Measurements from ENCODE around the gene SPEF2. TPM values are rescaled to one million over a fixed set of nuclear protein-coding genes. Genes with fewer than 3 reads are reported as not detected.

The SPEF2 gene
- total and polyA plus RNA-seq, 9 of the 15 experiments (the other 6 are each of a cell fraction or from before 2014, with no cell fraction given) = 0.11 to 0.62 (median 0.20) TPM; not detected in 2

- intact Hi-C loops (cut with micrococcal nuclease) = no loop called here
- no TSS peak for BruUV-seq (replicated peaks)
- ChIA-PET CTCF (ENCODE audit: low intra/inter-chr PET ratio) (no interaction called here), POLR2A (interaction anchor here (1.0 kb wide), 1 partner anchor 10 kb away, joined by 4 read pairs; no protein-coding TSS in a partner anchor)
- in situ Hi-C loops (cut with MboI) = no loop called here
- no peaks in the 10 kb centered on the region for H3K9me1 ChIP-seq (ENCODE audit: control insufficient read depth, insufficient read depth, low read length)
- no peaks in the 10 kb centered on the region for H3K79me2 ChIP-seq (ENCODE audit: control insufficient read depth, insufficient read depth, low read length)
- no peak overlapping the region for H3K4me2 ChIP-seq (ENCODE audit: insufficient read depth, low read length)
- FAIRE-seq = no peak
- ATAC-seq = no peak
- H4K20me1 ChIP-seq (replicated peaks; ENCODE audit: control insufficient read depth, insufficient read depth, low read length) = no peaks in the 10 kb centered on the region
- WGBS (ENCODE audit: insufficient coverage, low coverage, missing lambda C conversion rate) = 0% methylated on average over 8 of the region's 8 CpGs
- 0 out of 5 replicates have a peak, but pooled peaks cover 0 to 2% of the 10 kb centered on the region in 2 experiments for H3K27me3 ChIP-seq (ENCODE audit: control insufficient read depth in 2 of 2, insufficient read depth in 2 of 2, low read length in 2 of 2)
- H3K4me1 ChIP-seq (replicated peaks in 1 of 2; ENCODE audit: control insufficient read depth in 2 of 2, insufficient read depth in 2 of 2, low read length in 2 of 2) = no peaks in the 10 kb centered on the region
- H3K9me3 ChIP-seq (replicated peaks; ENCODE audit: control insufficient read depth, insufficient read depth, low read depth, low read length) = no peaks in the 10 kb centered on the region
- no peak overlapping the region for H2AFZ ChIP-seq (ENCODE audit: low read depth, low read length)
- H3K36me3 ChIP-seq (ENCODE audit: control insufficient read depth, insufficient read depth, low read length) = no peaks in the 10 kb centered on the region
- no peak overlapping the region for H3K27ac ChIP-seq (ENCODE audit: extremely low read depth, low read depth, low read length)
- H3K4me3 ChIP-seq = no peak overlapping the region
- H3K9ac ChIP-seq (ENCODE audit: insufficient read depth in 1 of 2, low read depth in 2 of 2, low read length in 2 of 2) = no peak overlapping the region
- no peak for DNase-seq (ENCODE audit: extremely low read depth in 1 of 4, low spot score in 3 of 4)
- TF ChIP-seq SIN3A (IDR thresholded peaks at IDR 0.05; ENCODE audit: borderline replicate concordance in 2 of 2, control insufficient read depth in 1 of 2, low read depth in 2 of 2, low read length in 2 of 2) = no peak
- TF ChIP-seq ETV5 (CRISPR knock-in tag; IDR thresholded peaks at IDR 0.05; ENCODE audit: low read depth) = no peak
- no peak for TF ChIP-seq U2AF2 (optimal IDR thresholded peaks at IDR 0.05; ENCODE audit: low read depth, low read length)
- no peak for TF ChIP-seq SRSF3 (IDR thresholded peaks at IDR 0.05; ENCODE audit: insufficient read depth, low read length)
- no peak for TF ChIP-seq NR2C1 (IDR thresholded peaks at IDR 0.05)
- TF ChIP-seq NR2C1 (tag; IDR thresholded peaks at IDR 0.05) = no peak
- TF ChIP-seq ZNF766 (CRISPR knock-in tag; conservative IDR thresholded peaks at IDR 0.05) = no peak
- no peak for TF ChIP-seq KLF6 (CRISPR knock-in tag; IDR thresholded peaks at IDR 0.05; ENCODE audit: borderline replicate concordance)
- TF ChIP-seq TAF1 (IDR thresholded peaks at IDR 0.05; ENCODE audit: control insufficient read depth, extremely low read depth, insufficient read depth, low read length, severe bottlenecking) = no peak
- no peak for TF ChIP-seq THRAP3 (IDR thresholded peaks at IDR 0.05; ENCODE audit: borderline replicate concordance)
- TF ChIP-seq MAFG (tag; conservative IDR thresholded peaks at IDR 0.05) = no peak
- TF ChIP-seq RBM34 (IDR thresholded peaks at IDR 0.05; ENCODE audit: borderline replicate concordance, insufficient read depth, low read length) = no peak
- TF ChIP-seq TCF7 (IDR thresholded peaks at IDR 0.05; ENCODE audit: borderline replicate concordance) = no peak
- TF ChIP-seq SAFB2 (IDR thresholded peaks at IDR 0.05; ENCODE audit: borderline replicate concordance, low read depth, low read length, severe bottlenecking) = no peak
- no peak for TF ChIP-seq FOXJ2 (tag; IDR thresholded peaks at IDR 0.05)
- no peak for TF ChIP-seq CHAMP1 (IDR thresholded peaks at IDR 0.05)
- TF ChIP-seq PKNOX1 (IDR thresholded peaks at IDR 0.05) = no peak
These were observed 177.2 kb downstream of the SPEF2 start for GRCh38 chr5:35794684-35795375.
